GM18907 (cell line): Measurements from ENCODE around the gene WDR4.
"Not testable (repeated sequence)": the region's sequence is repeated elsewhere in the genome, so short reads cannot be mapped to it uniquely, and the experiment has no call there.

Source experiments
- ATAC-seq: cut with Tn5 transposase; IDR thresholded peaks from one replicate; pipeline ENCODE4 v1.9.1; 2021; ENCODE audit warnings: mild to moderate bottlenecking, moderate library complexity; ENCODE audit not compliant: unreplicated experiment

The WDR4 gene

GRCh38 chr21:42878993-42879787 lies at the start of gene WDR4:
TSS of gene WDR4 (minus strand) at chr21:42879539. CDS start at chr21:42879495, 44 bp downstream.
- peak; percentile 89 for ATAC-seq

- ATAC-seq: not testable (repeated sequence)
Observed at GRCh38 chr21:42927474-42928200, 48.3 kb upstream of the WDR4 start.

GRCh38 chr21:42925114-42925926 lies 46.0 kb upstream of the WDR4 start, which contains the start of gene ERVH48-1:
TSS of gene ERVH48-1 (minus strand) at chr21:42925630. CDS start at chr21:42919006, 6,624 bp downstream.
- ATAC-seq: no peak

- no peak for ATAC-seq
Observed at GRCh38 chr21:42924433-42924751, 45.1 kb upstream of the WDR4 start.

GRCh38 chr21:42923553-42924432 lies 44.5 kb upstream of the WDR4 start:
- peak; percentile 79 for ATAC-seq

- no peak for ATAC-seq
Observed at GRCh38 chr21:42922918-42923317, 43.6 kb upstream of the WDR4 start.

- ATAC-seq: no peak
Observed at GRCh38 chr21:42921927-42922326, 42.6 kb upstream of the WDR4 start.

GRCh38 chr21:42918291-42918690 lies 39.0 kb upstream of the WDR4 start:
- ATAC-seq: no peak

GRCh38 chr21:42913476-42913875 lies 34.1 kb upstream of the WDR4 start:
- no peak for ATAC-seq

- ATAC-seq: not testable (repeated sequence)
Observed at GRCh38 chr21:42911920-42912319, 32.6 kb upstream of the WDR4 start.

GRCh38 chr21:42908484-42908883 lies 29.1 kb upstream of the WDR4 start:
- ATAC-seq: not testable (repeated sequence)

GRCh38 chr21:42906233-42906632 lies 26.9 kb upstream of the WDR4 start:
- no peak for ATAC-seq

- no peak for ATAC-seq
Observed at GRCh38 chr21:42905195-42905594, 25.9 kb upstream of the WDR4 start.

- no peak for ATAC-seq
Observed at GRCh38 chr21:42903817-42904216, 24.5 kb upstream of the WDR4 start.

- ATAC-seq: no peak
Observed at GRCh38 chr21:42900446-42900845, 21.1 kb upstream of the WDR4 start.

- ATAC-seq: peak; percentile 89
Observed at GRCh38 chr21:42892931-42893755, 13.8 kb upstream of the WDR4 start, which contains the start of gene NDUFV3. TSS of gene NDUFV3 (plus strand) at chr21:42893309. CDS start at chr21:42893334, 25 bp downstream.

- ATAC-seq: no peak
Observed at GRCh38 chr21:42892582-42892930, 13.2 kb upstream of the WDR4 start.

GRCh38 chr21:42887326-42887725 lies 8.0 kb upstream of the WDR4 start:
- ATAC-seq: no peak

GRCh38 chr21:42883921-42884320 lies 4.6 kb upstream of the WDR4 start:
- no peak for ATAC-seq
